IMR-90 (cell line): ENCODE measurements around the gene CRY2. TPM values are rescaled to one million over a fixed set of nuclear protein-coding genes. Genes with fewer than 3 reads are reported as not detected.
A peak's percentile ranks its signal among the peaks of the same experiment; 100 is the strongest.

Source experiments
- ATAC-seq: fragments of 200-7000 bp; cut with Tn5 transposase; 2 replicates; pipeline ENCODE4 v1.9.1; 2020; ENCODE audit warnings: low read depth, mild to moderate bottlenecking, moderate library complexity
- BruUV-seq: library from RNA; stranded (reverse); fragments of 400-500 nt; replicated peaks from 2 replicates; lab custom pipeline; 2021; lab: Mats Ljungman, UMichigan
- CTCF ChIA-PET: fragments of 300-600 bp; formaldehyde crosslinking; extraction: SDS; loops from one replicate; lab custom pipeline; 2021; ENCODE audit warnings: antibody characterized with exemption; lab: Yijun Ruan, JAX
- POLR2A ChIA-PET: fragments of 300-600 bp; sonication (Branson Sonifier 250); formaldehyde crosslinking; loops from one replicate; lab custom pipeline; 2022; ENCODE audit warnings: antibody characterized with exemption; ENCODE audit not compliant: unreplicated experiment; lab: Charles Lee
- DNase-seq: peaks from one replicate; pipeline ENCODE4 v3.0.0; 2013
- H2AFZ ChIP-seq: replicated peaks from 2 replicates; pipeline ENCODE3; 2013; ENCODE audit warnings: low read length, mild to moderate bottlenecking; ENCODE audit not compliant: poor library complexity
- H2AK5ac ChIP-seq: 2 replicates; pipeline ENCODE4 v1.6.1; 2013; ENCODE audit warnings: low read depth, low read length, inconsistent platforms
- H2AK9ac ChIP-seq: replicated peaks from 2 replicates; pipeline ENCODE3; 2013; ENCODE audit warnings: mild to moderate bottlenecking, low read depth, low read length, moderate library complexity; ENCODE audit not compliant: poor library complexity
- H2BK120ac ChIP-seq: 2 replicates; pipeline ENCODE4 v1.6.1; 2013; ENCODE audit warnings: low read depth, low read length, inconsistent platforms
- H2BK15ac ChIP-seq: 3 replicates; pipeline ENCODE4 v1.6.1; 2013; ENCODE audit warnings: low read depth, low read length, inconsistent platforms
- H2BK20ac ChIP-seq: 2 replicates; pipeline ENCODE4 v1.6.1; 2013; ENCODE audit warnings: low read depth, mild to moderate bottlenecking, inconsistent platforms, low read length, moderate library complexity
- H2BK5ac ChIP-seq: 2 replicates; pipeline ENCODE4 v1.6.1; 2013; ENCODE audit warnings: mild to moderate bottlenecking, low read depth, low read length, inconsistent platforms; ENCODE audit not compliant: poor library complexity, severe bottlenecking
- H3K14ac ChIP-seq: replicated peaks from 2 replicates; pipeline ENCODE4 v1.6.1; 2013; ENCODE audit warnings: low read depth, low read length, inconsistent platforms
- H3K18ac ChIP-seq: 2 replicates; pipeline ENCODE4 v1.6.1; 2013; ENCODE audit warnings: low read depth, low read length, control low read depth
- H3K23ac ChIP-seq: 2 replicates; pipeline ENCODE4 v1.6.1; 2013; ENCODE audit warnings: low read depth, low read length, inconsistent platforms
- H3K27ac ChIP-seq: 2 replicates; pipeline ENCODE4 v1.5.1; 2013; ENCODE audit warnings: mild to moderate bottlenecking, control low read depth, low read length; ENCODE audit not compliant: insufficient read depth
- H3K27me3 ChIP-seq: 2 replicates; pipeline ENCODE4 v1.6.1; 2013; ENCODE audit warnings: low read length; ENCODE audit not compliant: control insufficient read depth, insufficient read depth
- H3K36me3 ChIP-seq: 2 replicates; pipeline ENCODE4 v1.6.1; 2013; ENCODE audit warnings: low read length, mixed read lengths; ENCODE audit not compliant: control insufficient read depth, insufficient read depth
- H3K4ac ChIP-seq: 2 replicates; pipeline ENCODE4 v1.6.1; 2013; ENCODE audit warnings: low read depth, low read length, inconsistent platforms
- H3K4me1 ChIP-seq: 2 replicates; pipeline ENCODE4 v1.6.1; 2013; ENCODE audit warnings: low read length, mixed read lengths; ENCODE audit not compliant: control insufficient read depth, insufficient read depth
- H3K4me2 ChIP-seq: 2 replicates; pipeline ENCODE4 v1.6.1; 2013; ENCODE audit warnings: low read depth, mild to moderate bottlenecking, control low read depth, low read length, moderate library complexity
- H3K4me3 ChIP-seq: 2 replicates; pipeline ENCODE4 v1.5.1; 2013; ENCODE audit warnings: low read depth, mild to moderate bottlenecking, control low read depth, low read length, moderate library complexity; ENCODE audit not compliant: insufficient read depth
- H3K56ac ChIP-seq: 2 replicates; pipeline ENCODE4 v1.6.1; 2013; ENCODE audit warnings: low read length, inconsistent platforms; ENCODE audit not compliant: insufficient read depth; ENCODE audit errors: extremely low read depth
- H3K79me1 ChIP-seq, 2 experiments: 2 replicates each; pipeline ENCODE4 v1.6.1; 2013; ENCODE audit warnings: low read length in 2 of 2, inconsistent platforms in 1 of 2, low read depth in 1 of 2
- H3K9ac ChIP-seq: 2 replicates; pipeline ENCODE4 v1.6.1; 2013; ENCODE audit warnings: low read depth, low read length, control low read depth
- H3K9me1 ChIP-seq: 2 replicates; pipeline ENCODE4 v1.6.1; 2013; ENCODE audit warnings: low read length, inconsistent platforms; ENCODE audit not compliant: insufficient read depth
- H3K9me3 ChIP-seq: 2 replicates; pipeline ENCODE4 v1.6.1; 2013; ENCODE audit warnings: low read length; ENCODE audit not compliant: control insufficient read depth, insufficient read depth
- H4K20me1 ChIP-seq: 2 replicates; pipeline ENCODE4 v1.6.1; 2013; ENCODE audit warnings: low read length, inconsistent platforms; ENCODE audit not compliant: insufficient read depth
- H4K5ac ChIP-seq: 2 replicates; pipeline ENCODE4 v1.6.1; 2013; ENCODE audit warnings: mild to moderate bottlenecking, low read depth, low read length, control low read depth
- H4K8ac ChIP-seq, 2 experiments: 2 replicates each; pipeline ENCODE4 v1.6.1; 2013; ENCODE audit warnings: low read depth in 2 of 2, low read length in 2 of 2, control low read depth in 1 of 2, inconsistent platforms in 1 of 2
- H4K91ac ChIP-seq: 2 replicates; pipeline ENCODE4 v1.6.1; 2013; ENCODE audit warnings: low read depth, low read length, inconsistent platforms; ENCODE audit not compliant: insufficient read depth
- CHD1 ChIP-seq: IDR thresholded peaks from 2 replicates; pipeline ENCODE4 v1.6.1; 2012; ENCODE audit warnings: low read depth, low read length, improper control_type of control experiment
- FOS ChIP-seq: fragments of 150-350 bp; IDR thresholded peaks from 2 replicates; pipeline ENCODE4 v1.6.1; 2016; ENCODE audit warnings: low read depth, low read length
- POLR2A ChIP-seq: IDR thresholded peaks from 2 replicates; pipeline ENCODE4 v1.6.1; 2012; ENCODE audit warnings: mild to moderate bottlenecking, low read depth, low read length
- RAD21 ChIP-seq: IDR thresholded peaks from 2 replicates; pipeline ENCODE4 v1.6.1; 2012; ENCODE audit warnings: low read length, improper control_type of control experiment
- RFX5 ChIP-seq: IDR thresholded peaks from 2 replicates; pipeline ENCODE4 v1.8.0; 2012; ENCODE audit warnings: low read depth, mild to moderate bottlenecking, low read length, moderate library complexity
- WGBS, 2 experiments: methylation state at CpG; one replicate each; pipeline versions ENCODE4 v1.1.5 to v1.1.7; 2013; ENCODE audit warnings: missing lambda C conversion rate in 2 of 2; ENCODE audit not compliant: insufficient read length in 1 of 2; ENCODE audit errors: extremely low coverage in 2 of 2; 5-methylcytosine and 5-hydroxymethylcytosine counted together
- dilution Hi-C: fragments of 300-500 bp; cut with HindIII; formaldehyde crosslinking; loops from one replicate; pipeline ENCODE4 v1.14.3; 2018; ENCODE audit warnings: low sequenced_read_pairs; ENCODE audit not compliant: unreplicated experiment
- in situ Hi-C: fragments of 300-500 bp; cut with MboI; formaldehyde crosslinking; loops from 3 replicates; pipeline ENCODE4 v1.14.3; 2019; ENCODE audit warnings: low sequenced_read_pairs, inconsistent platforms, mixed read lengths
- intact Hi-C: fragments of 100-400 bp; cut with micrococcal nuclease; formaldehyde crosslinking; loops from 2 replicates; pipeline ENCODE4 v1.10.0; 2022
- polyA plus RNA-seq, 3 experiments: library from polyadenylated mRNA; depleted of rRNA; stranded (reverse); fragments of >200 nt; gene quantifications; 2 replicates each; pipeline ENCODE4 v1.2.3, GENCODE V29; 2012; ENCODE audit warnings: low replicate concordance in 1 of 3
- total RNA-seq: library from RNA; depleted of rRNA; stranded (reverse); fragments of >200 nt; gene quantifications from 2 replicates; pipeline ENCODE4 v1.2.3, GENCODE V29; 2012
- TF ChIP-seq, protein P1 (sequence below): fragments of 150-350 bp; IDR thresholded peaks from 2 replicates; pipeline ENCODE4 v1.6.1; 2017; ENCODE audit warnings: mild to moderate bottlenecking, antibody characterized with exemption, low read length, low read depth

CRY2 gene
- total and polyA plus RNA-seq, 2 of the 4 experiments (the other 2 are of a cell fraction): 12.2 to 13.1 TPM

GRCh38 chr11:45801723-45802315, 45.5 kb upstream of the CRY2 start:
- H3K4me2 ChIP-seq: no peak overlapping the region
- H2BK120ac ChIP-seq: no peak overlapping the region
- POLR2A ChIA-PET: no interaction called here
- H2AK5ac ChIP-seq: no peak overlapping the region
- H3K4me1 ChIP-seq: peaks cover 14% of the 10 kb centered on the region
- no peak overlapping the region for H3K23ac ChIP-seq
- H3K27me3 ChIP-seq: peaks cover 3% of the 10 kb centered on the region
- TF ChIP-seq CHD1 (no peak), RAD21 (no peak), POLR2A (no peak), RFX5 (no peak), FOS (no peak)
- TF ChIP-seq, protein P1, sequence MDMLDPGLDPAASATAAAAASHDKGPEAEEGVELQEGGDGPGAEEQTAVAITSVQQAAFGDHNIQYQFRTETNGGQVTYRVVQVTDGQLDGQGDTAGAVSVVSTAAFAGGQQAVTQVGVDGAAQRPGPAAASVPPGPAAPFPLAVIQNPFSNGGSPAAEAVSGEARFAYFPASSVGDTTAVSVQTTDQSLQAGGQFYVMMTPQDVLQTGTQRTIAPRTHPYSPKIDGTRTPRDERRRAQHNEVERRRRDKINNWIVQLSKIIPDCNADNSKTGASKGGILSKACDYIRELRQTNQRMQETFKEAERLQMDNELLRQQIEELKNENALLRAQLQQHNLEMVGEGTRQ: peak; percentile 28; the same call in 1 of the 2 replicates
- DNase-seq (no peak), ATAC-seq (no peak)
- no peak overlapping the region for H3K4me3 ChIP-seq
- peaks cover 15 to 17% of the 10 kb centered on the region in 2 experiments; a peak in 3 of 4 replicates for H3K79me1 ChIP-seq
- CTCF ChIA-PET: no interaction called here
- H3K18ac ChIP-seq: no peak overlapping the region
- intact Hi-C loops: no loop called here
- BruUV-seq: no TSS peak
- no peak overlapping the region for H3K9ac ChIP-seq
- no peak overlapping the region for H3K14ac ChIP-seq
- peaks cover 4% of the 10 kb centered on the region; the same call in 1 of the 2 replicates for H4K20me1 ChIP-seq
- no peak overlapping the region for H3K56ac ChIP-seq
- no peak overlapping the region for H2AFZ ChIP-seq
- 67% methylated on average over 1 of the region's 2 CpGs; no CpG with 5 or more reads in 1 of the 2 experiments for WGBS, 2 experiments
- no peak overlapping the region for H3K27ac ChIP-seq
- H3K9me3 ChIP-seq: no peaks in the 10 kb centered on the region
- H4K8ac ChIP-seq: no peak overlapping the region
- in situ Hi-C loops: loop anchor here (25.0 kb wide), 1 partner anchor 1240 kb away; the partner anchor contains the start of gene CD82
- no peak overlapping the region for H2BK5ac ChIP-seq
- H4K91ac ChIP-seq: no peak overlapping the region
- H3K9me1 ChIP-seq: peaks cover 9% of the 10 kb centered on the region
- H2BK15ac ChIP-seq: no peak overlapping the region
- no peak overlapping the region for H3K4ac ChIP-seq
- H4K5ac ChIP-seq: no peak overlapping the region
- dilution Hi-C loops: no loop called here
- no peak overlapping the region for H2BK20ac ChIP-seq
- peaks cover 1% of the 10 kb centered on the region; the same call in 1 of the 2 replicates for H3K36me3 ChIP-seq
- H2AK9ac ChIP-seq: no peak overlapping the region
